Measurements from ENCODE around the gene ANAPC1. TPM values are rescaled to one million over a fixed set of nuclear protein-coding genes. Genes with fewer than 3 reads are reported as not detected.
A peak's percentile ranks its signal among the peaks of the same experiment; 100 is the strongest.
"Not testable (repeated sequence)": the region's sequence is repeated elsewhere in the genome, so short reads cannot be mapped to it uniquely, and the experiment has no call there.

Gene ANAPC1
- total and polyA plus RNA-seq, 10 of the 15 experiments (the other 5 are each of a cell fraction or from before 2014, with no cell fraction given) = 10.0 to 108 (median 53.6) TPM

GRCh38 chr2:111727611-111728110 lies 156.3 kb downstream of the ANAPC1 start:
- BruUV-seq (replicated peaks) = not testable (repeated sequence)

GRCh38 chr2:111725742-111726141 lies 158.3 kb downstream of the ANAPC1 start:
- ATAC-seq = peak; percentile 85
- SMC1A ChIA-PET (ENCODE audit: uncharacterized antibody, unreplicated experiment); DNase-seq (ENCODE audit: low read depth, low spot score): not testable (repeated sequence)

More at GRCh38 chr2:111727611-111728110, 156.3 kb downstream of the ANAPC1 start:
- FAIRE-seq; H3K27me3 ChIP-seq (replicated peaks in 1 of 2; ENCODE audit: control insufficient read depth in 2 of 2, insufficient read depth in 2 of 2, low read length in 1 of 2); H3K4me1 ChIP-seq (ENCODE audit: control insufficient read depth, insufficient read depth, low read length); H3K9me3 ChIP-seq (replicated peaks; ENCODE audit: control insufficient read depth, insufficient read depth, low read length); ATAC-seq; SMC1A ChIA-PET (ENCODE audit: uncharacterized antibody, unreplicated experiment); intact Hi-C loops (cut with micrococcal nuclease; ENCODE audit: unreplicated experiment); in situ Hi-C loops (cut with MboI); H3K36me3 ChIP-seq (ENCODE audit: control insufficient read depth in 2 of 2, insufficient read depth in 2 of 2, low read length in 1 of 2); RAD21 ChIA-PET (ENCODE audit: unreplicated experiment); CTCF ChIA-PET; H3K79me2 ChIP-seq (ENCODE audit: control insufficient read depth, insufficient read depth, low read length); DNase-seq (ENCODE audit: low read depth, low spot score); H2AFZ ChIP-seq (ENCODE audit: control insufficient read depth, low read depth, low read length); H3K27ac ChIP-seq (ENCODE audit: control insufficient read depth, insufficient read depth); H3K4me3 ChIP-seq; H4K20me1 ChIP-seq (ENCODE audit: control insufficient read depth, insufficient read depth); H3K4me2 ChIP-seq (ENCODE audit: control insufficient read depth, insufficient read depth); POLR2A ChIA-PET; H3K9ac ChIP-seq (ENCODE audit: control insufficient read depth, insufficient read depth, low read length): not testable (repeated sequence)
- WGBS (ENCODE audit: insufficient coverage, insufficient replicate concordance, low lambda C conversion rate, missing lambda C conversion rate) = 61% methylated on average over 7 of the region's 16 CpGs

GRCh38 chr2:111719610-111720009 lies 164.4 kb downstream of the ANAPC1 start:
- H3K27ac ChIP-seq (ENCODE audit: control insufficient read depth, insufficient read depth); SMC1A ChIA-PET (ENCODE audit: uncharacterized antibody, unreplicated experiment); RAD21 ChIA-PET (ENCODE audit: unreplicated experiment); H3K9me3 ChIP-seq (replicated peaks; ENCODE audit: control insufficient read depth, insufficient read depth, low read length); FAIRE-seq; CTCF ChIA-PET; BruUV-seq (replicated peaks); H2AFZ ChIP-seq (ENCODE audit: control insufficient read depth, low read depth, low read length); H3K79me2 ChIP-seq (ENCODE audit: control insufficient read depth, insufficient read depth, low read length); POLR2A ChIA-PET; H3K9ac ChIP-seq (ENCODE audit: control insufficient read depth, insufficient read depth, low read length); DNase-seq (ENCODE audit: low read depth, low spot score); H4K20me1 ChIP-seq (ENCODE audit: control insufficient read depth, insufficient read depth); intact Hi-C loops (cut with micrococcal nuclease; ENCODE audit: unreplicated experiment); H3K36me3 ChIP-seq (ENCODE audit: control insufficient read depth in 2 of 2, insufficient read depth in 2 of 2, low read length in 1 of 2); H3K4me1 ChIP-seq (ENCODE audit: control insufficient read depth, insufficient read depth, low read length); H3K4me3 ChIP-seq; H3K27me3 ChIP-seq (replicated peaks in 1 of 2; ENCODE audit: control insufficient read depth in 2 of 2, insufficient read depth in 2 of 2, low read length in 1 of 2); H3K4me2 ChIP-seq (ENCODE audit: control insufficient read depth, insufficient read depth): not testable (repeated sequence)
- in situ Hi-C loops (cut with MboI) = loop anchor here (25.0 kb wide), 2 partner anchors 232 to 907 kb away; no protein-coding TSS in a partner anchor
- ATAC-seq = 0 out of 3 replicates have a peak, but pooled peaks have one; percentile 26
- WGBS (ENCODE audit: insufficient coverage, insufficient replicate concordance, low lambda C conversion rate, missing lambda C conversion rate) = 32% methylated on average over 3 of the region's 9 CpGs

More at GRCh38 chr2:111725742-111726141, 158.3 kb downstream of the ANAPC1 start:
- in situ Hi-C loops (cut with MboI); H3K79me2 ChIP-seq (ENCODE audit: control insufficient read depth, insufficient read depth, low read length); FAIRE-seq; H2AFZ ChIP-seq (ENCODE audit: control insufficient read depth, low read depth, low read length); H3K27me3 ChIP-seq (replicated peaks in 1 of 2; ENCODE audit: control insufficient read depth in 2 of 2, insufficient read depth in 2 of 2, low read length in 1 of 2); H3K4me1 ChIP-seq (ENCODE audit: control insufficient read depth, insufficient read depth, low read length); H3K4me3 ChIP-seq; CTCF ChIA-PET; BruUV-seq (replicated peaks); H3K9ac ChIP-seq (ENCODE audit: control insufficient read depth, insufficient read depth, low read length); H3K36me3 ChIP-seq (ENCODE audit: control insufficient read depth in 2 of 2, insufficient read depth in 2 of 2, low read length in 1 of 2); RAD21 ChIA-PET (ENCODE audit: unreplicated experiment); H3K27ac ChIP-seq (ENCODE audit: control insufficient read depth, insufficient read depth); intact Hi-C loops (cut with micrococcal nuclease; ENCODE audit: unreplicated experiment); H3K4me2 ChIP-seq (ENCODE audit: control insufficient read depth, insufficient read depth); H4K20me1 ChIP-seq (ENCODE audit: control insufficient read depth, insufficient read depth); POLR2A ChIA-PET; H3K9me3 ChIP-seq (replicated peaks; ENCODE audit: control insufficient read depth, insufficient read depth, low read length): not testable (repeated sequence)
- 40% methylated on average over 5 of the region's 6 CpGs for WGBS (ENCODE audit: insufficient coverage, insufficient replicate concordance, low lambda C conversion rate, missing lambda C conversion rate)
- TF ChIP-seq RAD21 (IDR thresholded peaks at IDR 0.05; ENCODE audit: insufficient read depth, low read depth, low read length) = 0 out of 2 replicates have a peak, but pooled peaks have one; percentile 12
- TF ChIP-seq CTCF (IDR thresholded peaks at IDR 0.05 in 2 of 3, conservative IDR thresholded peaks at IDR 0.05 in 1 of 3; ENCODE audit: control insufficient read depth in 2 of 3, extremely low read depth in 1 of 3, insufficient read depth in 1 of 3, low read depth in 3 of 3, low read length in 3 of 3) = peak in 2 of 3 experiments; percentile 3 to 19; a peak in 1 of 6 replicates

Measured in GM12878 (cell line).